22Rv1 (cell line): Measurements from ENCODE around the gene TACC2.

Experiments used
- H3K27ac ChIP-seq: fragments of 450-650 bp; 2 replicates; pipeline ENCODE4 v1.5.1; 2017
- CTCF ChIP-seq: fragments of 450-650 bp; IDR thresholded peaks from 2 replicates; pipeline ENCODE4 v1.5.1; 2017; ENCODE audit warnings: mild to moderate bottlenecking
- ZFX ChIP-seq: fragments of 450-650 bp; IDR thresholded peaks from 2 replicates; pipeline ENCODE4 v1.6.1; 2017; ENCODE audit warnings: antibody characterized with exemption, borderline replicate concordance

TACC2 gene

GRCh38 chr10:122296363-122297120, 307.6 kb downstream of the TACC2 start:
- no peak for TF ChIP-seq ZFX
- no peak for TF ChIP-seq CTCF
- no peak overlapping the region for H3K27ac ChIP-seq

GRCh38 chr10:122297583-122297982, 308.6 kb downstream of the TACC2 start:
- no peak overlapping the region for H3K27ac ChIP-seq
- no peak for TF ChIP-seq CTCF

- no peak overlapping the region for H3K27ac ChIP-seq
- TF ChIP-seq CTCF, result no peak
Measured at GRCh38 chr10:122298206-122298597, 309.2 kb downstream of the TACC2 start.

GRCh38 chr10:122298598-122299301, 309.8 kb downstream of the TACC2 start:
- TF ChIP-seq CTCF (peak; percentile 89), ZFX (no peak)
- H3K27ac ChIP-seq, result no peak overlapping the region

- no peak overlapping the region for H3K27ac ChIP-seq
- no peak for TF ChIP-seq CTCF
- TF ChIP-seq ZFX, result no peak
Measured at GRCh38 chr10:122299423-122300075, 310.6 kb downstream of the TACC2 start.

- TF ChIP-seq CTCF, result no peak
- TF ChIP-seq ZFX, result no peak
- H3K27ac ChIP-seq, result no peak overlapping the region
Measured at GRCh38 chr10:122301055-122301810, 312.3 kb downstream of the TACC2 start.
